Vagina (tissue), 2 donors: ENCODE data around the gene GPATCH3.

Experiments
- POLR2A ChIP-seq, 2 donors: fragments of 450-650 bp; IDR thresholded peaks; one replicate each; pipeline ENCODE4 v1.6.1; 2017; ENCODE audit warnings: antibody characterized with exemption in 2 of 2, mild to moderate bottlenecking in 2 of 2, moderate library complexity in 2 of 2
- TF ChIP-seq, protein P1 (sequence below), 3 experiments: fragments of 450-650 bp in 2 of 3; fragments of 200-600 bp in 1 of 3; sonication (generic) in 1 of 3; IDR thresholded peaks; one replicate each; pipeline ENCODE4 v1.5.1; 2017 to 2019; ENCODE audit warnings: antibody characterized with exemption in 3 of 3, mild to moderate bottlenecking in 2 of 3, moderate library complexity in 2 of 3

DNA sequence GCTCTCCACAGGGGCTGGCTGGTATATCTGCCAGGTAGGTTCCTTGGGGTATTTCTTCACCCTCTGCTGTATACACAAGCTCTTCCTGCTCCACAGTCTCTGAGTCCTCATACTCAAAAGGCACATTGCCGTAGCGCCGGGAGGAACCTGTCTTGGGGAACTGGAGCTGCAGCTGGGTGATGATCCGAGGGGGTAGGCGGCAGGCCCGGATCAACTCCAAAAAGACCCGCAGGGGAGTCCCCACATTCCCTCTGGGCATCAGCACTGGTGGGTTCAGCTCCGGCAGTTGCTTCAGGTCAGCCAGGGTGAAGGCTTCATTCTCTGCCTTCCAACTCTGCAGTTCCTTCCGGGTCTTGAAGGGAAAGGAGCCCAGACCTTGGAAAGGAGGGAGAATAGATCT is 2.9 kb downstream of the GPATCH3 start:
- TF ChIP-seq, protein P1, sequence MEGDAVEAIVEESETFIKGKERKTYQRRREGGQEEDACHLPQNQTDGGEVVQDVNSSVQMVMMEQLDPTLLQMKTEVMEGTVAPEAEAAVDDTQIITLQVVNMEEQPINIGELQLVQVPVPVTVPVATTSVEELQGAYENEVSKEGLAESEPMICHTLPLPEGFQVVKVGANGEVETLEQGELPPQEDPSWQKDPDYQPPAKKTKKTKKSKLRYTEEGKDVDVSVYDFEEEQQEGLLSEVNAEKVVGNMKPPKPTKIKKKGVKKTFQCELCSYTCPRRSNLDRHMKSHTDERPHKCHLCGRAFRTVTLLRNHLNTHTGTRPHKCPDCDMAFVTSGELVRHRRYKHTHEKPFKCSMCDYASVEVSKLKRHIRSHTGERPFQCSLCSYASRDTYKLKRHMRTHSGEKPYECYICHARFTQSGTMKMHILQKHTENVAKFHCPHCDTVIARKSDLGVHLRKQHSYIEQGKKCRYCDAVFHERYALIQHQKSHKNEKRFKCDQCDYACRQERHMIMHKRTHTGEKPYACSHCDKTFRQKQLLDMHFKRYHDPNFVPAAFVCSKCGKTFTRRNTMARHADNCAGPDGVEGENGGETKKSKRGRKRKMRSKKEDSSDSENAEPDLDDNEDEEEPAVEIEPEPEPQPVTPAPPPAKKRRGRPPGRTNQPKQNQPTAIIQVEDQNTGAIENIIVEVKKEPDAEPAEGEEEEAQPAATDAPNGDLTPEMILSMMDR (IDR thresholded peaks at IDR 0.05): no peak
- TF ChIP-seq POLR2A (IDR thresholded peaks at IDR 0.05): no peak
